WTC11 (cell line): ENCODE data around the gene IGSF11. TPM values are rescaled to one million over a fixed set of nuclear protein-coding genes. Genes with fewer than 3 reads are reported as not detected.
A peak's percentile ranks its signal among the peaks of the same experiment; 100 is the strongest.

Experiments used
- ATAC-seq: fragments of 200-7000 bp; cut with Tn5 transposase; 2 replicates; pipeline ENCODE4 v1.10.0; 2021; ENCODE audit warnings: mild to moderate bottlenecking, moderate library complexity
- CTCF ChIA-PET: fragments of 300-600 bp; sonication (Branson Sonifier 250); formaldehyde crosslinking; loops from one replicate; lab custom pipeline; 2021; ENCODE audit warnings: antibody characterized with exemption; lab: Charles Lee
- POLR2A ChIA-PET: fragments of 350-600 bp; sonication (Branson Sonifier 250); formaldehyde crosslinking; loops from one replicate; lab custom pipeline; 2021; ENCODE audit warnings: antibody characterized with exemption; lab: Charles Lee
- DNase-seq: peaks from one replicate; pipeline ENCODE4 v3.0.0; 2021; ENCODE audit warnings: low spot score
- H3K27ac Mint-ChIP-seq: 2 replicates; pipeline ENCODE4 v1.8.0; 2021; ENCODE audit warnings: mixed read lengths
- H3K27me3 Mint-ChIP-seq: 2 replicates; pipeline ENCODE4 v1.8.0; 2021; ENCODE audit warnings: low read depth, mild to moderate bottlenecking, moderate library complexity, mixed read lengths
- H3K36me3 Mint-ChIP-seq: 2 replicates; pipeline ENCODE4 v1.8.0; 2021; ENCODE audit warnings: mixed read lengths
- H3K4me1 Mint-ChIP-seq: 2 replicates; pipeline ENCODE4 v1.8.0; 2022; ENCODE audit warnings: mixed read lengths
- H3K4me3 Mint-ChIP-seq: 2 replicates; pipeline ENCODE4 v1.8.0; 2021; ENCODE audit warnings: mild to moderate bottlenecking, moderate library complexity, mixed read lengths
- H3K9me3 Mint-ChIP-seq: 2 replicates; pipeline ENCODE4 v1.8.0; 2021; ENCODE audit warnings: mixed read lengths
- AFF4 ChIP-seq: sonication (generic); formaldehyde crosslinking; IDR thresholded peaks from 2 replicates; pipeline ENCODE4 v1.8.1; 2023; ENCODE audit warnings: mild to moderate bottlenecking, missing genetic modification reagents, borderline replicate concordance
- EMX1 ChIP-seq: fragments of 250-450 bp; sonication (Bioruptor Pico); IDR thresholded peaks from 2 replicates; pipeline ENCODE4 v1.8.0; 2021; ENCODE audit warnings: mild to moderate bottlenecking
- ESRRA ChIP-seq: sonication (generic); formaldehyde crosslinking; IDR thresholded peaks from 2 replicates; pipeline ENCODE4 v1.8.1; 2022; ENCODE audit warnings: mild to moderate bottlenecking, missing genetic modification reagents, borderline replicate concordance
- FOXK1 ChIP-seq: sonication (generic); formaldehyde crosslinking; IDR thresholded peaks from 2 replicates; pipeline ENCODE4 v1.8.0; 2022; ENCODE audit warnings: mild to moderate bottlenecking, moderate library complexity, missing genetic modification reagents
- FOXP1 ChIP-seq: sonication (generic); formaldehyde crosslinking; IDR thresholded peaks from 2 replicates; pipeline ENCODE4 v1.8.0; 2022; ENCODE audit warnings: missing genetic modification reagents, mild to moderate bottlenecking, moderate library complexity, borderline replicate concordance
- FOXP4 ChIP-seq: sonication (generic); formaldehyde crosslinking; IDR thresholded peaks from 2 replicates; pipeline ENCODE4 v1.8.0; 2022; ENCODE audit warnings: mild to moderate bottlenecking, missing genetic modification reagents
- GRHL2 ChIP-seq: fragments of 250-450 bp; sonication (Bioruptor Pico); IDR thresholded peaks from 2 replicates; pipeline ENCODE4 v1.8.0; 2022; ENCODE audit warnings: mild to moderate bottlenecking, moderate library complexity; ENCODE audit not compliant: insufficient replicate concordance, severe bottlenecking
- IRF2 ChIP-seq: sonication (generic); formaldehyde crosslinking; IDR thresholded peaks from 2 replicates; pipeline ENCODE4 v1.8.0; 2022; ENCODE audit warnings: low read depth, missing genetic modification reagents, borderline replicate concordance
- JUN ChIP-seq: sonication (generic); formaldehyde crosslinking; IDR thresholded peaks from 2 replicates; pipeline ENCODE4 v1.8.0; 2023; ENCODE audit warnings: mild to moderate bottlenecking, missing genetic modification reagents
- USF1 ChIP-seq: sonication (generic); formaldehyde crosslinking; IDR thresholded peaks from 2 replicates; pipeline ENCODE4 v1.8.0; 2022; ENCODE audit warnings: mild to moderate bottlenecking, missing genetic modification reagents
- USF2 ChIP-seq: sonication (generic); formaldehyde crosslinking; IDR thresholded peaks from 2 replicates; pipeline ENCODE4 v1.8.1; 2023; ENCODE audit warnings: mild to moderate bottlenecking, missing genetic modification reagents, moderate library complexity
- ZBTB21 ChIP-seq: sonication (generic); formaldehyde crosslinking; IDR thresholded peaks from 2 replicates; pipeline ENCODE4 v1.8.1; 2023; ENCODE audit warnings: mild to moderate bottlenecking, missing genetic modification reagents, borderline replicate concordance
- ZNF425 ChIP-seq: fragments of 250-450 bp; sonication (Bioruptor Pico); conservative IDR thresholded peaks from 2 replicates; pipeline ENCODE4 v1.9.0; 2021; ENCODE audit warnings: mild to moderate bottlenecking
- ZNF512 ChIP-seq: sonication (generic); formaldehyde crosslinking; IDR thresholded peaks from 2 replicates; pipeline ENCODE4 v1.8.1; 2022; ENCODE audit warnings: missing genetic modification reagents, borderline replicate concordance
- total RNA-seq: library from RNA; stranded (reverse); gene quantifications from 3 replicates; pipeline ENCODE4 v1.2.3, GENCODE V29; 2021

The IGSF11 gene
- total RNA-seq, 1 experiment from 2014 or later = 1.6 TPM

- Mint-ChIP-seq H3K27me3 (no peaks in the 10 kb centered on the region), H3K4me1 (no peaks in the 10 kb centered on the region), H3K9me3 (peaks cover 37% of the 10 kb centered on the region), H3K27ac (no peak overlapping the region), H3K36me3 (no peaks in the 10 kb centered on the region), H3K4me3 (no peak overlapping the region)
- ATAC-seq (peak; percentile 75), DNase-seq (peak; percentile 15)
- TF ChIP-seq FOXP1 (no peak), USF1 (no peak), ESRRA (CRISPR knock-in tag) (no peak), ZNF425 (CRISPR knock-in tag) (no peak), AFF4 (no peak), ZBTB21 (no peak), FOXP4 (CRISPR knock-in tag) (no peak), IRF2 (CRISPR knock-in tag) (no peak), EMX1 (CRISPR knock-in tag) (no peak), FOXK1 (CRISPR knock-in tag) (no peak), GRHL2 (CRISPR knock-in tag) (no peak), ZNF512 (no peak), USF2 (CRISPR knock-in tag) (no peak), JUN (no peak)
- ChIA-PET POLR2A (no interaction called here), CTCF (interaction anchor here (1.5 to 1.8 kb wide), 2 partner anchors 13 to 34 kb away, joined by 4 to 9 read pairs; no protein-coding TSS in a partner anchor)
Observed at GRCh38 chr3:118850687-118851086, 184.0 kb downstream of the IGSF11 start.

Other genes with a start within 250 kb of the IGSF11 start
- not detected in 3 replicates for gene TEX55, start 111.3 kb upstream of the IGSF11 start, total RNA-seq
- 0.18 to 0.42 TPM (median 0.41 TPM) in 3 replicates for gene UPK1B, start 138.8 kb upstream of the IGSF11 start, total RNA-seq
- 32.0 to 37.7 TPM (median 32.9 TPM) in 3 replicates for gene B4GALT4, start 206.0 kb upstream of the IGSF11 start, total RNA-seq